Endothelial cell (in vitro differentiated cells): ENCODE data around the gene CAST. TPM values are rescaled to one million over a fixed set of nuclear protein-coding genes. Genes with fewer than 3 reads are reported as not detected.
A peak's percentile ranks its signal among the peaks of the same experiment; 100 is the strongest.

Source experiments
- DNase-seq: peaks from one replicate; pipeline ENCODE4 v3.0.0; 2021; ENCODE audit warnings: low spot score
- H3K27ac Mint-ChIP-seq: one replicate; pipeline ENCODE4 v1.8.0; 2021; ENCODE audit warnings: mixed read lengths, inconsistent platforms; ENCODE audit not compliant: unreplicated experiment
- H3K27me3 Mint-ChIP-seq: one replicate; pipeline ENCODE4 v1.8.0; 2021; ENCODE audit warnings: mild to moderate bottlenecking, moderate library complexity, mixed read lengths, inconsistent platforms; ENCODE audit not compliant: unreplicated experiment
- H3K36me3 Mint-ChIP-seq: one replicate; pipeline ENCODE4 v1.8.0; 2021; ENCODE audit warnings: mild to moderate bottlenecking, low read depth, mixed read lengths, inconsistent platforms; ENCODE audit not compliant: unreplicated experiment
- H3K4me1 Mint-ChIP-seq: one replicate; pipeline ENCODE4 v1.8.0; 2021; ENCODE audit warnings: mild to moderate bottlenecking, mixed read lengths, inconsistent platforms; ENCODE audit not compliant: unreplicated experiment
- H3K4me3 Mint-ChIP-seq: one replicate; pipeline ENCODE4 v1.8.0; 2021; ENCODE audit warnings: mild to moderate bottlenecking, mixed read lengths, inconsistent platforms; ENCODE audit not compliant: unreplicated experiment
- H3K9me3 Mint-ChIP-seq: one replicate; pipeline ENCODE4 v1.8.0; 2021; ENCODE audit warnings: mixed read lengths, inconsistent platforms; ENCODE audit not compliant: unreplicated experiment
- CTCF ChIP-seq: fragments of 200-600 bp; sonication (generic); IDR thresholded peaks from one replicate; pipeline ENCODE4 v1.5.0; 2021; ENCODE audit warnings: antibody characterized with exemption; ENCODE audit not compliant: unreplicated experiment
- total RNA-seq: library from RNA; stranded (reverse); fragmentation: NEBNext Ultra II Directional; extraction: Animal tissue kit (Norgen Biotek cat#: 25700); gene quantifications from one replicate; pipeline ENCODE4 v1.2.1, GENCODE V29; 2021; ENCODE audit not compliant: unreplicated experiment

Gene CAST
- total RNA-seq, 1 donor from 2014 or later = 105 TPM

GRCh38 chr5:96714951-96715451 is 52.8 kb downstream of the CAST start:
- Mint-ChIP-seq H3K27me3 (no peaks in the 10 kb centered on the region), H3K36me3 (no peaks in the 10 kb centered on the region), H3K27ac (peak overlapping the region; percentile 74), H3K4me1 (peaks cover 4% of the 10 kb centered on the region), H3K9me3 (no peaks in the 10 kb centered on the region), H3K4me3 (no peak overlapping the region)
- no peak for TF ChIP-seq CTCF
- peak; percentile 26 for DNase-seq

- Mint-ChIP-seq H3K27me3 (no peaks in the 10 kb centered on the region), H3K4me3 (no peak overlapping the region), H3K36me3 (no peaks in the 10 kb centered on the region), H3K9me3 (no peaks in the 10 kb centered on the region), H3K27ac (no peak overlapping the region), H3K4me1 (peaks cover 4% of the 10 kb centered on the region)
- DNase-seq = no peak
- TF ChIP-seq CTCF = no peak
These were observed 53.8 kb downstream of the CAST start for GRCh38 chr5:96716007-96716406.

GRCh38 chr5:96716716-96717115 is 54.5 kb downstream of the CAST start:
- Mint-ChIP-seq H3K4me1 (peaks cover 4% of the 10 kb centered on the region), H3K36me3 (no peaks in the 10 kb centered on the region), H3K27me3 (no peaks in the 10 kb centered on the region), H3K27ac (no peak overlapping the region), H3K4me3 (no peak overlapping the region), H3K9me3 (no peaks in the 10 kb centered on the region)
- no peak for TF ChIP-seq CTCF
- no peak for DNase-seq

- Mint-ChIP-seq H3K4me3 (no peak overlapping the region), H3K36me3 (no peaks in the 10 kb centered on the region), H3K9me3 (no peaks in the 10 kb centered on the region), H3K27me3 (no peaks in the 10 kb centered on the region), H3K27ac (no peak overlapping the region), H3K4me1 (peaks cover 4% of the 10 kb centered on the region)
- TF ChIP-seq CTCF = no peak
- DNase-seq = no peak
These were observed 55.7 kb downstream of the CAST start for GRCh38 chr5:96717874-96718273.

- Mint-ChIP-seq H3K4me1 (peaks cover 4% of the 10 kb centered on the region), H3K27me3 (no peaks in the 10 kb centered on the region), H3K36me3 (no peaks in the 10 kb centered on the region), H3K27ac (no peak overlapping the region), H3K4me3 (no peak overlapping the region), H3K9me3 (no peaks in the 10 kb centered on the region)
- DNase-seq = no peak
- TF ChIP-seq CTCF = no peak
These were observed 56.5 kb downstream of the CAST start for GRCh38 chr5:96718635-96719077.
